HCT116 (cell line): ENCODE results near the gene CPS1. TPM values are rescaled to one million over a fixed set of nuclear protein-coding genes. Genes with fewer than 3 reads are reported as not detected.

ENCODE experiments used
- ATAC-seq: fragments of 200-7000 bp; cut with Tn5 transposase; 2 replicates; pipeline ENCODE4 v1.9.1; 2020; ENCODE audit warnings: mild to moderate bottlenecking, moderate library complexity
- BruUV-seq: library from RNA; stranded (reverse); fragments of 400-500 nt; replicated peaks from 2 replicates; lab custom pipeline; 2021; lab: Mats Ljungman, UMichigan
- CTCF ChIA-PET: fragments of 300-600 bp; sonication (Branson Sonifier 250); formaldehyde crosslinking; loops from one replicate; lab custom pipeline; 2021; ENCODE audit warnings: antibody characterized with exemption; lab: Charles Lee
- POLR2A ChIA-PET: fragments of 300-600, 350-600 bp; sonication (Branson Sonifier 250); formaldehyde crosslinking; loops from one replicate; lab custom pipeline; 2021; ENCODE audit warnings: antibody characterized with exemption; lab: Charles Lee
- RAD21 ChIA-PET, 2 experiments: fragments of 300-600 bp; sonication (Branson Sonifier 250); formaldehyde crosslinking; loops; one replicate each; lab custom pipeline; 2023; ENCODE audit warnings: low total read pairs in 2 of 2; ENCODE audit not compliant: uncharacterized antibody in 2 of 2, unreplicated experiment in 2 of 2, low non-redundant PET in 1 of 2; lab: Charles Lee
- DNase-seq: peaks from one replicate; pipeline ENCODE4 v3.0.0-alpha.2; 2010; ENCODE audit warnings: low read depth, low spot score
- H2AFZ ChIP-seq: fragments of 200-600 bp; shearing (Covaris generic), sonication (generic); 2 replicates; pipeline ENCODE4 v1.6.1; 2017; ENCODE audit warnings: low read depth, mixed run types, mixed read lengths, antibody characterized with exemption, low read length; ENCODE audit not compliant: poor library complexity, severe bottlenecking
- H3K27ac ChIP-seq: 2 replicates; pipeline ENCODE4 v1.5.1; 2012; ENCODE audit warnings: low read depth, low read length
- H3K27me3 ChIP-seq: fragments of 200-600 bp; sonication (generic); 2 replicates; pipeline ENCODE4 v1.6.1; 2016; ENCODE audit warnings: mixed run types, low read length, mixed read lengths; ENCODE audit not compliant: insufficient read depth
- H3K36me3 ChIP-seq, 2 experiments: fragments of 200-500 bp in 1 of 2; fragments of 200-600 bp in 1 of 2; sonication (Bioruptor generic) in 1 of 2; sonication (generic) in 1 of 2; 2 replicates each; pipeline versions ENCODE4 v1.5.1 to v1.6.1; 2014 to 2016; ENCODE audit warnings: low read length in 2 of 2, inconsistent platforms in 1 of 2, mixed read lengths in 1 of 2, mixed run types in 1 of 2; ENCODE audit not compliant: insufficient read depth in 2 of 2, control insufficient read depth in 1 of 2
- H3K4me1 ChIP-seq, 2 experiments: fragments of 200-600 bp in 1 of 2; sonication (generic) in 1 of 2; 2 replicates each; pipeline versions ENCODE4 v1.5.1 to v1.6.1; 2012 to 2017; ENCODE audit warnings: low read length in 2 of 2, inconsistent platforms in 1 of 2, mild to moderate bottlenecking in 1 of 2, mixed read lengths in 1 of 2, mixed run types in 1 of 2, moderate library complexity in 1 of 2; ENCODE audit not compliant: insufficient read depth in 2 of 2, control insufficient read depth in 1 of 2
- H3K4me2 ChIP-seq: fragments of 200-600 bp; sonication (generic); 2 replicates; pipeline ENCODE4 v1.6.1; 2017; ENCODE audit warnings: mixed run types, low read length, mixed read lengths
- H3K4me3 ChIP-seq, 2 experiments: fragments of 200-600 bp in 1 of 2; sonication (generic) in 1 of 2; replicated peaks in 1 of 2; 2 replicates each; pipeline ENCODE4 v1.5.1; 2011 to 2016; ENCODE audit warnings: low read length in 2 of 2, control low read depth in 1 of 2, low read depth in 1 of 2, mild to moderate bottlenecking in 1 of 2, mixed read lengths in 1 of 2, mixed run types in 1 of 2
- H3K79me2 ChIP-seq: fragments of 200-600 bp; sonication (generic); 2 replicates; pipeline ENCODE4 v1.6.1; 2017; ENCODE audit warnings: mild to moderate bottlenecking, mixed run types, low read length, moderate library complexity, mixed read lengths; ENCODE audit not compliant: insufficient read depth
- H3K9ac ChIP-seq: fragments of 200-600 bp; sonication (generic); 2 replicates; pipeline ENCODE4 v1.6.1; 2016; ENCODE audit warnings: low read length, mixed read lengths
- H3K9me2 ChIP-seq: fragments of 200-600 bp; sonication (generic), shearing (Covaris generic); 2 replicates; pipeline ENCODE4 v1.6.1; 2017; ENCODE audit warnings: mixed run types, mild to moderate bottlenecking, moderate library complexity; ENCODE audit not compliant: insufficient read depth
- H3K9me3 ChIP-seq, 2 experiments: fragments of 200-500 bp in 1 of 2; fragments of 200-600 bp in 1 of 2; sonication (Bioruptor generic) in 1 of 2; sonication (generic) in 1 of 2; 2 replicates each; pipeline ENCODE4 v1.6.1; 2014 to 2017; ENCODE audit warnings: low read length in 2 of 2, mixed read lengths in 2 of 2, inconsistent platforms in 1 of 2, low read depth in 1 of 2, mild to moderate bottlenecking in 1 of 2, mixed run types in 1 of 2, moderate library complexity in 1 of 2; ENCODE audit not compliant: control insufficient read depth in 1 of 2, insufficient read depth in 1 of 2
- H4K20me1 ChIP-seq: fragments of 200-600 bp; sonication (generic), shearing (Covaris generic); 2 replicates; pipeline ENCODE4 v1.6.1; 2017; ENCODE audit warnings: mixed run types, mild to moderate bottlenecking, moderate library complexity; ENCODE audit not compliant: insufficient read depth
- EZH2phosphoT487 ChIP-seq: fragments of 200-600 bp; IDR thresholded peaks from 2 replicates; pipeline ENCODE4 v1.6.1; 2018; ENCODE audit warnings: antibody characterized with exemption, borderline replicate concordance
- POLR2AphosphoS5 ChIP-seq: IDR thresholded peaks from 2 replicates; pipeline ENCODE4 v1.6.1; 2011; ENCODE audit warnings: mild to moderate bottlenecking, low read depth, low read length, moderate library complexity
- RAD21 ChIP-seq: IDR thresholded peaks from 2 replicates; pipeline ENCODE4 v1.6.1; 2012; ENCODE audit warnings: low read depth, mild to moderate bottlenecking
- SRF ChIP-seq: IDR thresholded peaks from 2 replicates; pipeline ENCODE4 v1.6.1; 2012; ENCODE audit warnings: low read depth
- ZFX ChIP-seq: fragments of 450-650 bp; IDR thresholded peaks from 2 replicates; pipeline ENCODE4 v1.6.1; 2017
- intact Hi-C: fragments of 100-400 bp; cut with micrococcal nuclease; formaldehyde crosslinking; loops from 2 replicates; pipeline ENCODE4 v1.10.0; 2022
- total RNA-seq: library from RNA; stranded (reverse); gene quantifications from one replicate; pipeline ENCODE4 v1.2.1, GENCODE V29; 2021; ENCODE audit not compliant: unreplicated experiment

CPS1 gene
- total RNA-seq, 1 experiment from 2014 or later, result 37.5 TPM

- CTCF ChIA-PET, result no interaction called here
- H3K4me2 ChIP-seq, result no peak overlapping the region
- BruUV-seq, result no TSS peak
- H3K9ac ChIP-seq, result no peak overlapping the region
- H3K27me3 ChIP-seq, result no peaks in the 10 kb centered on the region
- H2AFZ ChIP-seq, result no peak overlapping the region
- no peaks in the 10 kb centered on the region for H3K4me1 ChIP-seq
- H4K20me1 ChIP-seq, result no peaks in the 10 kb centered on the region
- no peaks in the 10 kb centered on the region for H3K36me3 ChIP-seq
- H3K9me3 ChIP-seq, result no peaks in the 10 kb centered on the region
- H3K79me2 ChIP-seq, result no peaks in the 10 kb centered on the region
- ATAC-seq (no peak), DNase-seq (no peak)
- TF ChIP-seq SRF (no peak), EZH2phosphoT487 (no peak)
- H3K27ac ChIP-seq, result no peak overlapping the region
- no peaks in the 10 kb centered on the region for H3K9me2 ChIP-seq
- RAD21 ChIA-PET, result no interaction called here
- no peak overlapping the region for H3K4me3 ChIP-seq
- POLR2A ChIA-PET, result no interaction called here
- intact Hi-C loops, result no loop called here
Measured at GRCh38 chr2:210599476-210599875, 43.1 kb downstream of the CPS1 start.

- CTCF ChIA-PET, result no interaction called here
- Histone ChIP-seq H3K9ac (no peak overlapping the region), H2AFZ (no peak overlapping the region), H3K27me3 (no peaks in the 10 kb centered on the region), H3K9me2 (no peaks in the 10 kb centered on the region), H3K36me3 (no peaks in the 10 kb centered on the region), H3K4me1 (no peaks in the 10 kb centered on the region), H3K79me2 (no peaks in the 10 kb centered on the region), H4K20me1 (no peaks in the 10 kb centered on the region), H3K4me2 (no peak overlapping the region), H3K9me3 (no peaks in the 10 kb centered on the region), H3K27ac (no peak overlapping the region), H3K4me3 (no peak overlapping the region)
- POLR2A ChIA-PET, result no interaction called here
- BruUV-seq, result no TSS peak
- ATAC-seq, result no peak
- intact Hi-C loops, result no loop called here
- RAD21 ChIA-PET, result no interaction called here
- TF ChIP-seq ZFX, result no peak
- no peak for TF ChIP-seq SRF
- no peak for TF ChIP-seq POLR2AphosphoS5
- no peak for TF ChIP-seq RAD21
- DNase-seq, result no peak
Measured at GRCh38 chr2:210604666-210605065, 48.3 kb downstream of the CPS1 start.
